HepG2 (cell line): ENCODE measurements around the gene FBXO11. TPM values are rescaled to one million over a fixed set of nuclear protein-coding genes. Genes with fewer than 3 reads are reported as not detected.
A peak's percentile ranks its signal among the peaks of the same experiment; 100 is the strongest.

Source experiments
- BHLHE40 ChIP-seq: IDR thresholded peaks from 2 replicates; pipeline ENCODE4 v1.6.1; 2011; ENCODE audit warnings: low read length, improper control_type of control experiment
- KMT2A ChIP-seq: sonication (generic); formaldehyde crosslinking; IDR thresholded peaks from 2 replicates; pipeline ENCODE4 v1.4.0; 2020; ENCODE audit warnings: missing genetic modification reagents
- NONO ChIP-seq, 2 experiments: fragments of 450-650 bp in 1 of 2; sonication (generic) in 1 of 2; formaldehyde crosslinking in 1 of 2; IDR thresholded peaks in 1 of 2; conservative IDR thresholded peaks in 1 of 2; 2 replicates each; pipeline versions ENCODE4 v1.6.1 to v1.8.0; 2017 to 2022; ENCODE audit warnings: mild to moderate bottlenecking in 1 of 2, missing genetic modification reagents in 1 of 2, moderate library complexity in 1 of 2
- PHB2 ChIP-seq: fragments of 450-650 bp; IDR thresholded peaks from 2 replicates; pipeline ENCODE4 v1.6.1; 2018; ENCODE audit not compliant: partially characterized antibody
- THYN1 ChIP-seq: sonication (generic); formaldehyde crosslinking; IDR thresholded peaks from 2 replicates; pipeline ENCODE4 v1.8.1; 2023; ENCODE audit warnings: low read depth, mild to moderate bottlenecking, moderate library complexity, missing genetic modification reagents, borderline replicate concordance
- ZFP36L2 ChIP-seq: sonication (generic); formaldehyde crosslinking; IDR thresholded peaks from 2 replicates; pipeline ENCODE4 v1.4.0; 2020; ENCODE audit warnings: missing genetic modification reagents
- ZFX ChIP-seq: sonication (generic); formaldehyde crosslinking; IDR thresholded peaks from 2 replicates; pipeline ENCODE4 v1.4.0; 2020; ENCODE audit warnings: mild to moderate bottlenecking, low read depth, missing genetic modification reagents, moderate library complexity
- ZNF747 ChIP-seq: sonication (generic); formaldehyde crosslinking; IDR thresholded peaks from 2 replicates; pipeline ENCODE4 v1.8.1; 2023; ENCODE audit warnings: missing genetic modification reagents, mild to moderate bottlenecking, borderline replicate concordance
- ZNF761 ChIP-seq: sonication (generic); formaldehyde crosslinking; conservative IDR thresholded peaks from 2 replicates; pipeline ENCODE4 v1.4.0; 2020; ENCODE audit warnings: mild to moderate bottlenecking, missing genetic modification reagents
- polyA plus RNA-seq, 8 experiments: library from polyadenylated mRNA; depleted of rRNA in 3 of 8; stranded (reverse) in 7 of 8; unstranded in 1 of 8; fragments of >200 nt; fragmentation: Illumina TruSeq in 4 of 8; extraction: Trizol in 4 of 8; gene quantifications; 2 replicates each; pipeline versions ENCODE4 v1.2.1 to v1.2.3, GENCODE V29; 2011 to 2016; ENCODE audit warnings: low read depth in 4 of 8, missing spikeins in 1 of 8, mixed read lengths in 1 of 8; ENCODE audit not compliant: insufficient read depth in 1 of 8
- total RNA-seq, 5 experiments: library from RNA; depleted of rRNA; stranded (reverse); fragments of >200 nt; fragmentation: Illumina TruSeq; extraction: Trizol; gene quantifications; 2 replicates each; pipeline ENCODE4 v1.2.3, GENCODE V29; 2016; ENCODE audit warnings: low read depth in 1 of 5
- TF ChIP-seq, protein P1 (sequence below): sonication (generic); formaldehyde crosslinking; IDR thresholded peaks from 2 replicates; pipeline ENCODE4 v1.4.0; 2020; ENCODE audit warnings: mild to moderate bottlenecking, missing genetic modification reagents
- TF ChIP-seq, protein P2 (sequence below): sonication (generic); formaldehyde crosslinking; IDR thresholded peaks from 2 replicates; pipeline ENCODE4 v1.5.0; 2020; ENCODE audit warnings: mild to moderate bottlenecking, missing genetic modification reagents
- TF ChIP-seq, protein P3 (sequence below): IDR thresholded peaks from 2 replicates; pipeline ENCODE4 v1.6.1; 2016; ENCODE audit warnings: low read depth, missing genetic modification reagents, missing compliant biosample characterization

FBXO11 gene
- total and polyA plus RNA-seq, 2 of the 13 experiments (the other 11 are each of a cell fraction or from before 2014, with no cell fraction given), result 27.9 to 47.6 TPM

DNA sequence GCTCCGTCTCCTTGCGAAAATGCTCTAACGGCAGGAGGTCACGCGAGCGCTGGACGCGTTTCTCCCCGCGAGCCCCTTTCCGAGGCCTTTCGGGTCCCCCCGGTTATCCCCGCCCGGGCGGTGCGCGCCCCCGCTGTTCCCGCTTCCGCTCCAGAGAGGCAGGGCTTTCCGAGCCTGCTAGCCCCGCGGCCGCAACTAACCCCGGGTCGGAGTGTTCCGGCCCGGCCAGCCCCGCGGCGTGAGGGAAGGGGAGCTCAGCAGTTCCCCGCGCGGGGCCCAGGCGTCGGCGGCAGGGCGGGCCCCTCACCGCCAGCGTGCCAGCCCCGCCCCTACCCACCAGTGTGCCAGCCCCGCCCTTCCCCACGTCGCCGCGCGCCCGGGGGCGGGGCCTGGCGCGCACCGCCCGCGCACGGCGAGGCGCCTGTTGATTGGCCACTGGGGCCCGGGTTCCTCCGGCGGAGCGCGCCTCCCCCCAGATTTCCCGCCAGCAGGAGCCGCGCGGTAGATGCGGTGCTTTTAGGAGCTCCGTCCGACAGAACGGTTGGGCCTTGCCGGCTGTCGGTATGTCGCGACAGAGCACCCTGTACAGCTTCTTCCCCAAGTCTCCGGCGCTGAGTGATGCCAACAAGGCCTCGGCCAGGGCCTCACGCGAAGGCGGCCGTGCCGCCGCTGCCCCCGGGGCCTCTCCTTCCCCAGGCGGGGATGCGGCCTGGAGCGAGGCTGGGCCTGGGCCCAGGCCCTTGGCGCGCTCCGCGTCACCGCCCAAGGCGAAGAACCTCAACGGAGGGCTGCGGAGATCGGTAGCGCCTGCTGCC is 123.4 kb downstream of the FBXO11 start, which contains the start of gene MSH6 (continued):
- TF ChIP-seq, protein P1, sequence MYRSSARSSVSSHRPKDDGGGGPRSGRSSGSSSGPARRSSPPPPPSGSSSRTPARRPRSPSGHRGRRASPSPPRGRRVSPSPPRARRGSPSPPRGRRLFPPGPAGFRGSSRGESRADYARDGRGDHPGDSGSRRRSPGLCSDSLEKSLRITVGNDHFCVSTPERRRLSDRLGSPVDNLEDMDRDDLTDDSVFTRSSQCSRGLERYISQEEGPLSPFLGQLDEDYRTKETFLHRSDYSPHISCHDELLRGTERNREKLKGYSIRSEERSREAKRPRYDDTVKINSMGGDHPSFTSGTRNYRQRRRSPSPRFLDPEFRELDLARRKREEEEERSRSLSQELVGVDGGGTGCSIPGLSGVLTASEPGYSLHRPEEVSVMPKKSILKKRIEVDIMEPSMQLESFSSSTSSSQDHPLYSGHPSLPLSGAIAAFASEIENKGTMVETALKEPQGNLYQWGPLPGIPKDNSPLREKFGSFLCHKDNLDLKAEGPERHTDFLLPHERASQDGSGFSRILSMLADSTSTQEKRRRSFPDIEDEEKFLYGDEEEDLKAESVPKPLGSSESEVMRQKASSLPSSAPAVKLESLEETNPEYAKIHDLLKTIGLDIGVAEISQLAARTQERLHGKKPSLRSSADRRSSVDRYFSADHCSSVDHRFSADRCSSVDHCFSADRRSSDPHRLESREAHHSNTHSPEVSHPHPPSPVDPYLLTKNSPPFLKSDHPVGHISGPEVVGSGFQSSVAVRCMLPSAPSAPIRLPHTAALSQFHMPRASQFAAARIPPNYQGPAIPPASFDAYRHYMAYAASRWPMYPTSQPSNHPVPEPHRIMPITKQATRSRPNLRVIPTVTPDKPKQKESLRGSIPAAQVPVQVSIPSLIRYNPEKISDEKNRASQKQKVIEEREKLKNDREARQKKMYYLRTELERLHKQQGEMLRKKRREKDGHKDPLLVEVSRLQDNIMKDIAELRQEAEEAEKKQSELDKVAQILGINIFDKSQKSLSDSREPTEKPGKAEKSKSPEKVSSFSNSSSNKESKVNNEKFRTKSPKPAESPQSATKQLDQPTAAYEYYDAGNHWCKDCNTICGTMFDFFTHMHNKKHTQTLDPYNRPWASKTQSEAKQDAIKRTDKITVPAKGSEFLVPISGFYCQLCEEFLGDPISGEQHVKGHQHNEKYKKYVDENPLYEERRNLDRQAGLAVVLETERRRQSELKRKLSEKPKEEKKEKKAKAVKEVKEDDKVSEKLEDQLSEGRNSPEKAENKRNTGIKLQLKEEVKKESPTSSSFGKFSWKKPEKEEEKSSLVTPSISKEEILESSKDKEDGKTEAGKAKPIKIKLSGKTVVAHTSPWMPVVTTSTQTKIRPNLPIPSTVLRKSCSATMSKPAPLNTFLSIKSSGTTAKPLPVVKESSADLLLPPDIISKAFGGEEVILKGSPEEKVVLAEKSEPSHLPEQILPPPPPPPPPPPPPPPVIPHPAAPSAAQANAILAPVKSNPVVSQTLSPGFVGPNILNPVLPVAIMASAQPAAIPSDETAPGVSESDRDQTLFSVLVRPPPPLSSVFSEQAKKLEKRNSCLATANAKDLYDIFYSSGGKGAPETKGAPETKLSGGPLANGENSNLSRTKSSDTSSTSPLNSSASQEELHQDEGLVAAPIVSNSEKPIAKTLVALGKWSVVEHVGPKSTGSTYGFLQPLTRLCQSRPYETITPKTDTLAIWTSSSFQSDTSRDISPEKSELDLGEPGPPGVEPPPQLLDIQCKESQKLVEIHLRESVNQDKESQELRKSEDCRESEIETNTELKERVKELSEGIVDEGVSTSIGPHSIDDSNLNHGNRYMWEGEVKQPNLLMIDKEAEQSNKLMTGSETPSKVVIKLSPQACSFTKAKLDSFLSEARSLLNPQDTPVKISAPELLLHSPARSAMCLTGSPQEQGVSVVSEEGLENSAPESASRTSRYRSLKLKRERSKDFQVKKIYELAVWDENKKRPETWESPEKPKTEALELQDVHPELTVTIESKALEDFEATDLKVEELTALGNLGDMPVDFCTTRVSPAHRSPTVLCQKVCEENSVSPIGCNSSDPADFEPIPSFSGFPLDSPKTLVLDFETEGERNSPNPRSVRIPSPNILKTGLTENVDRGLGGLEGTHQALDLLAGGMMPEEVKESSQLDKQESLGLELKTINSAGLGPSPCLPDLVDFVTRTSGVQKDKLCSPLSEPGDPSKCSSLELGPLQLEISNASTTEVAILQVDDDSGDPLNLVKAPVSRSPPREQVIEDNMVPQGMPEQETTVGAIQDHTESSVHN (CRISPR knock-in tag), result no peak
- TF ChIP-seq NONO (IDR thresholded peaks at IDR 0.05) (no peak), NONO (CRISPR knock-in tag; conservative IDR thresholded peaks at IDR 0.05) (peak; percentile 79), ZFX (peak; percentile 100), ZNF747 (CRISPR knock-in tag) (peak; percentile 57; the same call in 1 of the 2 replicates), PHB2 (no peak), THYN1 (CRISPR knock-in tag) (0 out of 2 replicates have a peak, but pooled peaks have one; percentile 64), ZNF761 (no peak; the same call in 1 of the 2 replicates), KMT2A (CRISPR knock-in tag) (peak; percentile 60), BHLHE40 (peak; percentile 68), ZFP36L2 (CRISPR knock-in tag) (peak; percentile 30; the same call in 1 of the 2 replicates)
- TF ChIP-seq, protein P2, sequence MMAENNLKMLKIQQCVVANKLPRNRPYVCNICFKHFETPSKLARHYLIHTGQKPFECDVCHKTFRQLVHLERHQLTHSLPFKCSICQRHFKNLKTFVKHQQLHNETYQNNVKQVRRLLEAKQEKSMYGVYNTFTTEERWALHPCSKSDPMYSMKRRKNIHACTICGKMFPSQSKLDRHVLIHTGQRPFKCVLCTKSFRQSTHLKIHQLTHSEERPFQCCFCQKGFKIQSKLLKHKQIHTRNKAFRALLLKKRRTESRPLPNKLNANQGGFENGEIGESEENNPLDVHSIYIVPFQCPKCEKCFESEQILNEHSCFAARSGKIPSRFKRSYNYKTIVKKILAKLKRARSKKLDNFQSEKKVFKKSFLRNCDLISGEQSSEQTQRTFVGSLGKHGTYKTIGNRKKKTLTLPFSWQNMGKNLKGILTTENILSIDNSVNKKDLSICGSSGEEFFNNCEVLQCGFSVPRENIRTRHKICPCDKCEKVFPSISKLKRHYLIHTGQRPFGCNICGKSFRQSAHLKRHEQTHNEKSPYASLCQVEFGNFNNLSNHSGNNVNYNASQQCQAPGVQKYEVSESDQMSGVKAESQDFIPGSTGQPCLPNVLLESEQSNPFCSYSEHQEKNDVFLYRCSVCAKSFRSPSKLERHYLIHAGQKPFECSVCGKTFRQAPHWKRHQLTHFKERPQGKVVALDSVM (CRISPR knock-in tag), result peak; percentile 87
- TF ChIP-seq, protein P3, sequence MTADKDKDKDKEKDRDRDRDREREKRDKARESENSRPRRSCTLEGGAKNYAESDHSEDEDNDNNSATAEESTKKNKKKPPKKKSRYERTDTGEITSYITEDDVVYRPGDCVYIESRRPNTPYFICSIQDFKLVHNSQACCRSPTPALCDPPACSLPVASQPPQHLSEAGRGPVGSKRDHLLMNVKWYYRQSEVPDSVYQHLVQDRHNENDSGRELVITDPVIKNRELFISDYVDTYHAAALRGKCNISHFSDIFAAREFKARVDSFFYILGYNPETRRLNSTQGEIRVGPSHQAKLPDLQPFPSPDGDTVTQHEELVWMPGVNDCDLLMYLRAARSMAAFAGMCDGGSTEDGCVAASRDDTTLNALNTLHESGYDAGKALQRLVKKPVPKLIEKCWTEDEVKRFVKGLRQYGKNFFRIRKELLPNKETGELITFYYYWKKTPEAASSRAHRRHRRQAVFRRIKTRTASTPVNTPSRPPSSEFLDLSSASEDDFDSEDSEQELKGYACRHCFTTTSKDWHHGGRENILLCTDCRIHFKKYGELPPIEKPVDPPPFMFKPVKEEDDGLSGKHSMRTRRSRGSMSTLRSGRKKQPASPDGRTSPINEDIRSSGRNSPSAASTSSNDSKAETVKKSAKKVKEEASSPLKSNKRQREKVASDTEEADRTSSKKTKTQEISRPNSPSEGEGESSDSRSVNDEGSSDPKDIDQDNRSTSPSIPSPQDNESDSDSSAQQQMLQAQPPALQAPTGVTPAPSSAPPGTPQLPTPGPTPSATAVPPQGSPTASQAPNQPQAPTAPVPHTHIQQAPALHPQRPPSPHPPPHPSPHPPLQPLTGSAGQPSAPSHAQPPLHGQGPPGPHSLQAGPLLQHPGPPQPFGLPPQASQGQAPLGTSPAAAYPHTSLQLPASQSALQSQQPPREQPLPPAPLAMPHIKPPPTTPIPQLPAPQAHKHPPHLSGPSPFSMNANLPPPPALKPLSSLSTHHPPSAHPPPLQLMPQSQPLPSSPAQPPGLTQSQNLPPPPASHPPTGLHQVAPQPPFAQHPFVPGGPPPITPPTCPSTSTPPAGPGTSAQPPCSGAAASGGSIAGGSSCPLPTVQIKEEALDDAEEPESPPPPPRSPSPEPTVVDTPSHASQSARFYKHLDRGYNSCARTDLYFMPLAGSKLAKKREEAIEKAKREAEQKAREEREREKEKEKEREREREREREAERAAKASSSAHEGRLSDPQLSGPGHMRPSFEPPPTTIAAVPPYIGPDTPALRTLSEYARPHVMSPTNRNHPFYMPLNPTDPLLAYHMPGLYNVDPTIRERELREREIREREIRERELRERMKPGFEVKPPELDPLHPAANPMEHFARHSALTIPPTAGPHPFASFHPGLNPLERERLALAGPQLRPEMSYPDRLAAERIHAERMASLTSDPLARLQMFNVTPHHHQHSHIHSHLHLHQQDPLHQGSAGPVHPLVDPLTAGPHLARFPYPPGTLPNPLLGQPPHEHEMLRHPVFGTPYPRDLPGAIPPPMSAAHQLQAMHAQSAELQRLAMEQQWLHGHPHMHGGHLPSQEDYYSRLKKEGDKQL (CRISPR knock-in tag), result no peak
